Measurements from ENCODE around the gene MTCL1. TPM values are rescaled to one million over a fixed set of nuclear protein-coding genes. Genes with fewer than 3 reads are reported as not detected.

The MTCL1 gene
- total RNA-seq, 1 experiment from 2014 or later = 50.1 TPM

- CTCF ChIA-PET = no interaction called here
- ATAC-seq (no peak), DNase-seq (ENCODE audit: low read depth, low spot score) (no peak)
- no peaks in the 10 kb centered on the region for H3K27me3 ChIP-seq (ENCODE audit: control insufficient read depth, insufficient read depth, low read length)
- no peak overlapping the region for H3K27ac ChIP-seq (ENCODE audit: low read length)
- BruUV-seq (replicated peaks) = no TSS peak
- in situ Hi-C loops (cut with HindIII; ENCODE audit: low pct_unique_long_range_greater_than_20kb, low sequenced_read_pairs) (no loop called here), intact Hi-C loops (cut with micrococcal nuclease; ENCODE audit: unreplicated experiment) (loop anchor here (10.0 kb wide), 1 partner anchor 178 kb away; no protein-coding TSS in a partner anchor)
- peaks cover 4% of the 10 kb centered on the region for H3K36me3 ChIP-seq (ENCODE audit: control insufficient read depth, insufficient read depth, low read length)
- no peaks in the 10 kb centered on the region; the same call in 1 of the 2 replicates for H3K4me1 ChIP-seq (ENCODE audit: control insufficient read depth, insufficient read depth, low read length)
- no peak overlapping the region for H3K4me3 ChIP-seq (ENCODE audit: low read depth in 2 of 2, low read length in 2 of 2)
- POLR2A ChIA-PET = no interaction called here
- TF ChIP-seq SIN3A (IDR thresholded peaks at IDR 0.05; ENCODE audit: borderline replicate concordance, insufficient read depth, low read depth, low read length) (no peak), REST (IDR thresholded peaks at IDR 0.05; ENCODE audit: insufficient read depth in 1 of 2, low read depth in 2 of 2, low read length in 1 of 2) (no peak), CTCF (IDR thresholded peaks at IDR 0.05) (no peak), TCF7L2 (IDR thresholded peaks at IDR 0.05; ENCODE audit: low read depth, low read length) (no peak), POLR2AphosphoS5 (IDR thresholded peaks at IDR 0.05; ENCODE audit: low read depth, low read length) (no peak)
- no peaks in the 10 kb centered on the region for H3K9me3 ChIP-seq (ENCODE audit: control insufficient read depth, insufficient read depth, low read depth, low read length)
These were observed 101.6 kb downstream of the MTCL1 start for GRCh38 chr18:8806798-8807487.

- Histone ChIP-seq H3K4me1 (ENCODE audit: control insufficient read depth, insufficient read depth, low read length) (no peaks in the 10 kb centered on the region), H3K36me3 (ENCODE audit: control insufficient read depth, insufficient read depth, low read length) (peaks cover 5% of the 10 kb centered on the region), H3K4me3 (ENCODE audit: low read depth in 2 of 2, low read length in 2 of 2) (no peak overlapping the region), H3K27me3 (ENCODE audit: control insufficient read depth, insufficient read depth, low read length) (no peaks in the 10 kb centered on the region), H3K9me3 (ENCODE audit: control insufficient read depth, insufficient read depth, low read depth, low read length) (no peaks in the 10 kb centered on the region), H3K27ac (ENCODE audit: low read length) (no peak overlapping the region)
- no TSS peak for BruUV-seq (replicated peaks)
- ChIA-PET POLR2A (interaction anchor here (0.6 kb wide), 1 partner anchor 32 kb away, joined by 4 read pairs; no protein-coding TSS in a partner anchor), CTCF (no interaction called here)
- intact Hi-C loops (cut with micrococcal nuclease; ENCODE audit: unreplicated experiment) (loop anchor here (10.0 kb wide), 1 partner anchor 177 kb away; no protein-coding TSS in a partner anchor), in situ Hi-C loops (cut with HindIII; ENCODE audit: low pct_unique_long_range_greater_than_20kb, low sequenced_read_pairs) (no loop called here)
- ATAC-seq = no peak
- TF ChIP-seq TCF7L2 (IDR thresholded peaks at IDR 0.05; ENCODE audit: low read depth, low read length) = no peak
- TF ChIP-seq CTCF (IDR thresholded peaks at IDR 0.05) = no peak
- TF ChIP-seq POLR2AphosphoS5 (IDR thresholded peaks at IDR 0.05; ENCODE audit: low read depth, low read length) = no peak
- TF ChIP-seq SIN3A (IDR thresholded peaks at IDR 0.05; ENCODE audit: borderline replicate concordance, insufficient read depth, low read depth, low read length) = no peak
- no peak for TF ChIP-seq REST (IDR thresholded peaks at IDR 0.05; ENCODE audit: insufficient read depth in 1 of 2, low read depth in 2 of 2, low read length in 1 of 2)
- no peak for DNase-seq (ENCODE audit: low read depth, low spot score)
These were observed 102.1 kb downstream of the MTCL1 start for GRCh38 chr18:8807488-8807805.
